K562 (cell line): ENCODE data around the gene PCNX4. TPM values are rescaled to one million over a fixed set of nuclear protein-coding genes. Genes with fewer than 3 reads are reported as not detected.

ENCODE experiments used
- ASH1L ChIP-seq: fragments of 450-650 bp; IDR thresholded peaks from 2 replicates; pipeline ENCODE4 v1.6.1; 2018; ENCODE audit warnings: borderline replicate concordance, mild to moderate bottlenecking, low read depth; ENCODE audit not compliant: partially characterized antibody
- CHD4 ChIP-seq: fragments of 200-600 bp; sonication (generic); IDR thresholded peaks from 3 replicates; pipeline ENCODE4 v1.6.1; 2012; ENCODE audit warnings: low read depth, mild to moderate bottlenecking, mixed read lengths, low read length, inconsistent platforms; ENCODE audit not compliant: insufficient read depth, insufficient replicate concordance, poor library complexity, severe bottlenecking
- CTCFL ChIP-seq: IDR thresholded peaks from 2 replicates; pipeline ENCODE4 v1.6.1; 2011; ENCODE audit warnings: borderline replicate concordance, low read depth, mild to moderate bottlenecking, moderate library complexity, low read length; ENCODE audit not compliant: insufficient read depth, poor library complexity, severe bottlenecking
- E2F5 ChIP-seq: sonication (generic); formaldehyde crosslinking; IDR thresholded peaks from 2 replicates; pipeline ENCODE4 v1.8.0; 2022; ENCODE audit warnings: mild to moderate bottlenecking, missing genetic modification reagents
- E4F1 ChIP-seq: fragments of 250-450 bp; sonication (Bioruptor Pico); IDR thresholded peaks from 2 replicates; pipeline ENCODE4 v1.5.0; 2021; ENCODE audit warnings: mild to moderate bottlenecking, borderline replicate concordance
- FOXO4 ChIP-seq: fragments of 450-650 bp; formaldehyde crosslinking; IDR thresholded peaks from 2 replicates; pipeline ENCODE4 v1.4.0; 2020; ENCODE audit warnings: mild to moderate bottlenecking, moderate library complexity
- KDM2B ChIP-seq: fragments of 250-450 bp; sonication (Bioruptor Pico); IDR thresholded peaks from 2 replicates; pipeline ENCODE4 v1.8.0; 2021; ENCODE audit warnings: mild to moderate bottlenecking, moderate library complexity
- L3MBTL2 ChIP-seq: fragments of 450-650 bp; IDR thresholded peaks from 2 replicates; pipeline ENCODE4 v1.6.1; 2016; ENCODE audit warnings: mild to moderate bottlenecking, moderate library complexity
- LEF1 ChIP-seq: fragments of 450-650 bp; IDR thresholded peaks from 2 replicates; pipeline ENCODE4 v1.6.1; 2016; ENCODE audit warnings: mild to moderate bottlenecking
- OTX1 ChIP-seq: fragments of 450-650 bp; formaldehyde crosslinking; IDR thresholded peaks from 2 replicates; pipeline ENCODE4 v1.4.0; 2022; ENCODE audit warnings: mild to moderate bottlenecking
- RHOXF2B ChIP-seq: fragments of 250-450 bp; sonication (Bioruptor Pico); conservative IDR thresholded peaks from 2 replicates; pipeline ENCODE4 v1.5.1; 2021
- RNF2 ChIP-seq: sonication (generic); IDR thresholded peaks from 2 replicates; pipeline ENCODE4 v1.6.1; 2016
- TARDBP ChIP-seq: fragments of 450-650 bp; IDR thresholded peaks from 2 replicates; pipeline ENCODE4 v1.6.1; 2016
- ZNF165 ChIP-seq: fragments of 250-450 bp; sonication (Bioruptor Pico); IDR thresholded peaks from 2 replicates; pipeline ENCODE4 v1.4.0; 2020; ENCODE audit warnings: borderline replicate concordance
- ZNF395 ChIP-seq: fragments of 200-800 bp; sonication (Bioruptor generic); IDR thresholded peaks from 2 replicates; pipeline ENCODE4 v1.6.1; 2017; ENCODE audit warnings: missing genetic modification characterization, missing compliant biosample characterization
- ZNF584 ChIP-seq: fragments of 200-800 bp; sonication (Bioruptor generic); IDR thresholded peaks from 2 replicates; pipeline ENCODE4 v1.6.1; 2016; ENCODE audit warnings: low read depth, mild to moderate bottlenecking, missing genetic modification characterization, missing compliant biosample characterization
- ZNF76 ChIP-seq: fragments of 250-450 bp; sonication (Bioruptor Pico); IDR thresholded peaks from 2 replicates; pipeline ENCODE4 v1.4.0; 2020; ENCODE audit warnings: mild to moderate bottlenecking, moderate library complexity, borderline replicate concordance
- ZNF766 ChIP-seq: fragments of 200-800 bp; sonication (Bioruptor generic); conservative IDR thresholded peaks from 2 replicates; pipeline ENCODE4 v1.6.1; 2016; ENCODE audit warnings: missing genetic modification characterization, missing compliant biosample characterization
- polyA plus RNA-seq, 8 experiments: library from polyadenylated mRNA; depleted of rRNA in 4 of 8; stranded (reverse) in 5 of 8; unstranded in 3 of 8; fragments of >200 nt; fragmentation: Nextera tagmentation in 2 of 8; fragmentation: Illumina TruSeq in 1 of 8; extraction: Ambion mirVana in 2 of 8; extraction: Trizol in 1 of 8; gene quantifications; 2 replicates each; pipeline versions ENCODE4 v1.2.1 to v1.2.3, GENCODE V29; 2011 to 2014; ENCODE audit warnings: inconsistent platforms in 1 of 8, missing spikeins in 1 of 8
- total RNA-seq, 7 experiments: library from RNA; depleted of rRNA in 6 of 7; stranded (reverse); fragments of >200 nt in 6 of 7; fragmentation: Illumina TruSeq in 2 of 7; extraction: Trizol in 2 of 7; gene quantifications; 2 replicates each; pipeline versions ENCODE4 v1.2.1 to v1.2.3, GENCODE V29; 2011 to 2021; ENCODE audit warnings: low replicate concordance in 1 of 7

PCNX4 gene
- total and polyA plus RNA-seq, 9 of the 15 experiments (the other 6 are each of a cell fraction or from before 2014, with no cell fraction given): 10.0 to 41.2 (median 22.4) TPM

- TF ChIP-seq ZNF584 (no peak), OTX1 (CRISPR knock-in tag) (no peak), ASH1L (no peak), KDM2B (CRISPR knock-in tag) (no peak), ZNF165 (CRISPR knock-in tag) (no peak), RNF2 (peak; percentile 75), LEF1 (no peak), L3MBTL2 (peak; percentile 94), TARDBP (no peak), ZNF395 (CRISPR knock-in tag) (no peak), ZNF76 (CRISPR knock-in tag) (no peak), CTCFL (no peak), CHD4 (no peak), E4F1 (CRISPR knock-in tag) (peak; percentile 94), RHOXF2B (CRISPR knock-in tag) (no peak), ZNF766 (CRISPR knock-in tag) (peak; percentile 22; the same call in 1 of the 2 replicates), FOXO4 (no peak), E2F5 (CRISPR knock-in tag) (peak; percentile 67; the same call in 1 of the 2 replicates)
These were observed at the start of gene PCNX4 (continued) for GRCh38 chr14:60091550-60092525.
